HepG2 (cell line): ENCODE data around the gene ACAP2. TPM values are rescaled to one million over a fixed set of nuclear protein-coding genes. Genes with fewer than 3 reads are reported as not detected.

ENCODE experiments used
- ASH2L ChIP-seq: fragments of 300-600, 200-600 bp; sonication (generic); IDR thresholded peaks from 2 replicates; pipeline ENCODE4 v1.7.0; 2017; ENCODE audit warnings: low read depth, mild to moderate bottlenecking, moderate library complexity, mixed read lengths, low read length; ENCODE audit not compliant: insufficient read length
- GATAD2A ChIP-seq: IDR thresholded peaks from 2 replicates; pipeline ENCODE4 v1.6.1; 2016
- GLMP ChIP-seq: sonication (generic); formaldehyde crosslinking; IDR thresholded peaks from 2 replicates; pipeline ENCODE4 v1.9.0; 2021; ENCODE audit warnings: missing genetic modification reagents, mild to moderate bottlenecking, borderline replicate concordance
- HOMEZ ChIP-seq: IDR thresholded peaks from 2 replicates; pipeline ENCODE4 v1.6.1; 2016; ENCODE audit warnings: low read depth
- NFAT5 ChIP-seq: sonication (generic); formaldehyde crosslinking; IDR thresholded peaks from 2 replicates; pipeline ENCODE4 v1.4.0; 2020; ENCODE audit warnings: missing genetic modification reagents
- NR2F2 ChIP-seq: IDR thresholded peaks from 2 replicates; pipeline ENCODE4 v1.6.1; 2012; ENCODE audit warnings: low read depth, inconsistent platforms, borderline replicate concordance
- PPARG ChIP-seq: conservative IDR thresholded peaks from 2 replicates; pipeline ENCODE4 v1.6.1; 2016; ENCODE audit warnings: missing biosample characterization, missing genetic modification reagents
- PRPF4 ChIP-seq: fragments of 200-400 bp; formaldehyde crosslinking; IDR thresholded peaks from 2 replicates; pipeline ENCODE4 v1.6.1; 2016; ENCODE audit warnings: low read length, low read depth; ENCODE audit not compliant: poor library complexity, severe bottlenecking
- SP140L ChIP-seq: sonication (generic); formaldehyde crosslinking; IDR thresholded peaks from 2 replicates; pipeline ENCODE4 v1.4.0; 2020; ENCODE audit warnings: missing genetic modification reagents, borderline replicate concordance
- SP4 ChIP-seq: sonication (generic); formaldehyde crosslinking; IDR thresholded peaks from 2 replicates; pipeline ENCODE4 v1.8.1; 2023; ENCODE audit warnings: mild to moderate bottlenecking, missing genetic modification reagents
- TP53 ChIP-seq: sonication (generic); formaldehyde crosslinking; conservative IDR thresholded peaks from 2 replicates; pipeline ENCODE4 v1.4.0; 2020; ENCODE audit warnings: missing genetic modification reagents
- ZBTB20 ChIP-seq: sonication (generic); formaldehyde crosslinking; IDR thresholded peaks from 2 replicates; pipeline ENCODE4 v1.8.1; 2023; ENCODE audit warnings: missing genetic modification reagents, low read depth, mild to moderate bottlenecking, borderline replicate concordance
- ZFP82 ChIP-seq: sonication (generic); formaldehyde crosslinking; IDR thresholded peaks from 2 replicates; pipeline ENCODE4 v1.5.1; 2020; ENCODE audit warnings: mild to moderate bottlenecking, missing genetic modification reagents, borderline replicate concordance
- ZNF362 ChIP-seq: sonication (generic); formaldehyde crosslinking; IDR thresholded peaks from 2 replicates; pipeline ENCODE4 v1.4.0; 2020; ENCODE audit warnings: missing genetic modification reagents, mild to moderate bottlenecking, borderline replicate concordance
- ZNF709 ChIP-seq: sonication (generic); formaldehyde crosslinking; IDR thresholded peaks from 2 replicates; pipeline ENCODE4 v1.5.0; 2020; ENCODE audit warnings: mild to moderate bottlenecking, missing genetic modification reagents
- ZNF770 ChIP-seq: sonication (generic); formaldehyde crosslinking; IDR thresholded peaks from 2 replicates; pipeline ENCODE4 v1.5.0; 2020; ENCODE audit warnings: mild to moderate bottlenecking, missing genetic modification reagents
- polyA plus RNA-seq, 8 experiments: library from polyadenylated mRNA; depleted of rRNA in 3 of 8; stranded (reverse) in 7 of 8; unstranded in 1 of 8; fragments of >200 nt; fragmentation: Illumina TruSeq in 4 of 8; extraction: Trizol in 4 of 8; gene quantifications; 2 replicates each; pipeline versions ENCODE4 v1.2.1 to v1.2.3, GENCODE V29; 2011 to 2016; ENCODE audit warnings: low read depth in 4 of 8, missing spikeins in 1 of 8, mixed read lengths in 1 of 8; ENCODE audit not compliant: insufficient read depth in 1 of 8
- total RNA-seq, 5 experiments: library from RNA; depleted of rRNA; stranded (reverse); fragments of >200 nt; fragmentation: Illumina TruSeq; extraction: Trizol; gene quantifications; 2 replicates each; pipeline ENCODE4 v1.2.3, GENCODE V29; 2016; ENCODE audit warnings: low read depth in 1 of 5

The ACAP2 gene
- total and polyA plus RNA-seq, 2 of the 13 experiments (the other 11 are each of a cell fraction or from before 2014, with no cell fraction given) = 7.3 to 23.9 TPM

GRCh38 chr3:195259475-195260279 lies 183.1 kb downstream of the ACAP2 start (continued):
- TF ChIP-seq ZNF770 (CRISPR knock-in tag) = peak; percentile 99
- no peak; the same call in 1 of the 2 replicates for TF ChIP-seq PPARG (CRISPR knock-in tag)
- TF ChIP-seq ZNF709 (CRISPR knock-in tag) = peak; percentile 87; the same call in 1 of the 2 replicates
- TF ChIP-seq ZFP82 (CRISPR knock-in tag) = peak; percentile 76; the same call in 1 of the 2 replicates
- TF ChIP-seq GLMP (CRISPR knock-in tag) = no peak
- peak; percentile 71; the same call in 1 of the 2 replicates for TF ChIP-seq ZBTB20 (CRISPR knock-in tag)
- peak; percentile 79 for TF ChIP-seq SP4 (CRISPR knock-in tag)
- TF ChIP-seq PRPF4 = no peak
- TF ChIP-seq NR2F2 = 0 out of 2 replicates have a peak, but pooled peaks have one; percentile 27
- TF ChIP-seq NFAT5 (CRISPR knock-in tag) = peak; percentile 70; the same call in 1 of the 2 replicates
- TF ChIP-seq GATAD2A (CRISPR knock-in tag) = peak; percentile 81
- TF ChIP-seq HOMEZ = peak; percentile 34; the same call in 1 of the 2 replicates
- peak; percentile 97 for TF ChIP-seq ZNF362 (CRISPR knock-in tag)
- no peak for TF ChIP-seq TP53 (CRISPR knock-in tag)
- 0 out of 2 replicates have a peak, but pooled peaks have one; percentile 20 for TF ChIP-seq SP140L (CRISPR knock-in tag)
- peak; percentile 87 for TF ChIP-seq ASH2L
